Tongue (tissue), 2 donors: ENCODE data around the gene FOXP1. TPM values are rescaled to one million over a fixed set of nuclear protein-coding genes. Genes with fewer than 3 reads are reported as not detected.

ENCODE experiments used
- DNase-seq: peaks from one replicate; pipeline ENCODE4 v3.0.0-alpha.2; 2015
- total RNA-seq: library from RNA; depleted of rRNA; stranded (reverse); fragments of >200 nt; gene quantifications from one replicate; pipeline ENCODE4 v1.2.3, GENCODE V29; 2014

The FOXP1 gene
- total RNA-seq, 1 donor from 2014 or later: 66.4 TPM

DNA sequence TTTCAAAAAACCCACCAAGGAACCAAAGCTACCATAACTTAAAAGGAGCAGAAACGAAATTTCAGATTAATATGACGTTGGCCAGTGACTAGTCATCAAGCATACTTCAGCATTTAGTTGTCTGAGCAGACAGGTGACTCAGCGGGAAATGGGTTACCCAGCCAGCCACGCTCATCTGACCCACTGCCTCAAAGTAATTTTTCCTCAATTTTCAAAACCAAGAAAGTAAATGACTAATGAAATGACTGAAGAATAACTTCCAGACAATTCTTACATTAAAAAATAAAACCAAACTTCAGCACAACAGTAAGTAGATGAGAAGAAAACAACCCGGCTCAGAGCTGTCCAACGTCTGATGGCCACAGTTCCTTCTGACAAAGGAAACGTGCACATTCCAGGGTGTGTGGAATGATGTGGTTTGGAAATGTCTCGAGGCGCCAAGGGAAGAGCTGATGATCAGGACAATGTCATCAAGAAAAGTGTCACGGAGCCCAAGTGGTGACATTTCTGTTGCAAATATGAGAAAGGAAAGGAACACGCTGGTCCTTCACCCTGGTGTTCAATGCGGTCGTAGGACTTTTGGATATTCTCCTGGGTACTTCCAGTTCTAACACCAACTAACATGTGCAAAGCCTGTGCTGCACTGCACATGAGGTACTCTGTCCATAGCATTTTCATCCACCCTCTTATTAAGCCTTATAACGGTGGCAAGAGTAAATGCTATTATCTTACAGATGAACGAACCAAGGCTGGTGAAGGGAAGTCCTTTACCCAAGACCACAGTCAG is 79.1 kb downstream of the FOXP1 start:
- DNase-seq: no peak

DNA sequence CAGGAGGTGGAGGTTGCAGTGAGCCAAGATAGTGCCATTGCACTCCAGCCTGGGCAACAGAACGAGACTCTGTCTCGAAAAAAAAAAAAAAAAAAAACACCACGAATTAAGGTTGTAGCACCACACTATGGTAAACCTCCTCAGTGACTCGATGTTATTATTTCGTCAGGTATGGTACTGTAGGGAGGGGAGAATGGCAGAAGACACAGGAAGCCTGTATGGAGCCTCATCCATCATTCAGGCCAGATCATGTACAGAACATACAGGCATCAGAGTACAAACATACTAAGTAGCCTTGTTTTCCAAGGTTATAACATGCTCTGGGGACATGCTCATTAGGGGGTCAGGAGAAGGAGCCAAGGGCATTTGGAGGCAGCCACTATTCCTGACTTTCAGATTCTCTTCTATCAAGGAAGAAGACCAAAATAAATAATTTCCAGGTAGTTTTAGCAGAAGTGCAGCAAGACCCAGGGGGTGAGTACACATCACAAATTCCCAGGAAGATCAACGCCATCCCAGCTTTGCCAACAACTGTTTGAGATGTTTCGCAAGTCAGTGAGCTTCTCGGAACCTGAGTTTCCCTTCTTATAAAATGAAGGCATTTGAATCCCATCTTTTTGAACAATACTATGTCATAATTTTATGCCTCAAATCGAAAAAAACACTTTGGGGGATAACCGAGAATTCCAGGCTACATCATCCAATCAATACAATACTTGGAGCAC is 79.8 kb downstream of the FOXP1 start:
- no peak for DNase-seq

- no peak for DNase-seq
Observed at GRCh38 chr3:71502066-71502625, 81.4 kb downstream of the FOXP1 start.

- no peak for DNase-seq
Observed at GRCh38 chr3:71500696-71501095, 82.8 kb downstream of the FOXP1 start.

GRCh38 chr3:71499227-71499876 is 84.2 kb downstream of the FOXP1 start:
- DNase-seq: no peak

DNA sequence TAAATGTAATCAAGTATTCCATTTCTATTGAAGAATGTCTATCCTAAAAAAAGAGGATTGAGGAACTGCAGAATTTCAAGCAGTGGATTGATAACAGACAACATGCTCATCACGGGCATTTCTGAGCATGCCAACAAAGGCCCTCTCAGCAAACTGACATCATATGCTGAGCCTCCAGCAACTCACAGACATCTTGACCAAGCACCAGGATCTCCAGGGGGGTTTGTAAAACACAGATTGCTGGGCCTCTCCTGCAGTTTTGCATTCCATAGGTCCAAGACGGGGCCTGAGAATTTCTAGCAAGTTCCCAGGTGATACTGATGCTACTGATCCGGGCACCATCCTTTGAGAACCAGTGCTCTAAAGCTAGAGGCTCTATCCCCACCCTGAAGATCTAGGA is 85.0 kb downstream of the FOXP1 start:
- DNase-seq: no peak

GRCh38 chr3:71497971-71498444 is 85.5 kb downstream of the FOXP1 start:
- no peak for DNase-seq

DNA sequence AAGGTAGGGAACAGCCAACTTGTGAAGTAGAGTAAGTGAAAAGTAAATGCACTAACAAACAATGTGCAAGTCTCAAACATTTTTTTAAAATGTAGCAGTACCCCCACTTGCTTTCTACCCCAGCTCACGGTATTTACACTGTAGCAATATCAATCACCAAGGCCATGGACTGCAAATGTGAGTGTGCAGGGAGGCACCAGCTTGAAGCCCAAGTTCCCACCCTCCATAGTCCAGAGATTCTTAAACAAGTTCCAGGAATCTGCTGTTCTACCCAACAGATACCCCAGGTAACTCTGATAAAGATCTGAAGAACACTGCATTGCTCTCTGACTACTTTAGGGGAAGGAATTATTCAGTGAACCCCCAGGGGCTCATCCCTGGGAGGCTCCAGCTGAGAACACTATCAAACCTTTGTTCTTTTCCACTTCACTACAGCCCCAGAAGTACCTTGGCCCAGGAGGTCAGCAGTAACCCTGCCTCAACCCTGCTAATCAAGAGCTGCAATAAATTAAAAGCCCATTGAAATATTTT is 86.1 kb downstream of the FOXP1 start:
- DNase-seq: no peak

DNA sequence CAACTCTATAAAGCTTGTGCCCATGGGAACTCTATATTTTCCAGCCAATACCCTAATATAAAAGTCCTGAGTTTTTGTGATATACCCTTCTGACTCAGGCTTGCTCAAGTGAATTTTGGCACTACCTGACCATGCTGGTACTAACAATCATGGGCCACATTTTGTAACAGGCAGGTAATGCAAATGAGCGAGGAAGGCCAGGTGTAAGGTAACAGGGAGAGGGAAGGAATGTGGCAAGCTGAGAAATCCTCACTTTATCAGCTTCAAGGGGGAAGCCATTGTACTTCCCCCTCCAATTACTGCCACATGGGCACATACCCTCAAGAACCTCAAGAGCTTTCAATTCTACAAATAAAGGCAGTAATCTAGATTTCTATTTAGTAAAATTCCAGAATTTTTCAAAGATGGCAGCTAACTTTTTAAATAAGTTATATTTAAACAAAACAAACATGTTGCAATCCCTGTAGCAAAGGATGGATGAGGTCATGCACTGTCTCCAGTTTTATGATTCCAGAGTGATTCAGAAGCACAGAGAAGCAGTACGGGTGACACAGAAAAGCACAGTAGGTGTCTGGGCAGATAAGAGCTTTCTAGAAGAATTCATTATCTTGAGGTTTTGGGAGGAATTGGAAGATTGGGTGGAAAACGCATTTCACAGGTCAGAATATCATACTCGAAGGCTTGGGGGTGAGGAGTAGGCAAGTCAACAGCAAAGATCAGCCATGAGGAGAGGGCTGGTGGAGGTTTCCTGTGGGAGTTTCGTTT is 87.6 kb downstream of the FOXP1 start:
- DNase-seq: no peak

DNA sequence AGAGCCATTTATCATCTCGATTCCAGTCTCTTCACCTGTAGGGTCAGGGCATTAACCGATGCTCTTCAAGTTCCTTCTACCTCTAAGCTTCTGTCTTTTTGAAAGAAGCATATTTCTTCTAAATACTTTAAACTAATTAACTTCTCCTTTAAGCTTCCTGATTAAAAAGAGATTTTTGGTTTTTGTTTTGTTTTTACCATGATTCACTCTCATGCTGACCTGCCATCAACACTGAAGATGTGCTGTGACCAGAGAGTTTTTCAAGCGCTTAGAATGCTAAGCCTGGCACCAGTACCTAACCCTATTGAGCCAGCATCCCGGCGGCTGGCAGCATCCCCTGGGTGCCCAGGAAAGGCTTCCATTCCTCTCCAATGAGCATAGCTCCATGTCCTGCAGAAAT is 89.3 kb downstream of the FOXP1 start:
- no peak for DNase-seq

- DNase-seq: no peak
Observed at GRCh38 chr3:71492974-71493771, 90.4 kb downstream of the FOXP1 start.

- DNase-seq: no peak
Observed at GRCh38 chr3:71492566-71492965, 91.0 kb downstream of the FOXP1 start.

DNA sequence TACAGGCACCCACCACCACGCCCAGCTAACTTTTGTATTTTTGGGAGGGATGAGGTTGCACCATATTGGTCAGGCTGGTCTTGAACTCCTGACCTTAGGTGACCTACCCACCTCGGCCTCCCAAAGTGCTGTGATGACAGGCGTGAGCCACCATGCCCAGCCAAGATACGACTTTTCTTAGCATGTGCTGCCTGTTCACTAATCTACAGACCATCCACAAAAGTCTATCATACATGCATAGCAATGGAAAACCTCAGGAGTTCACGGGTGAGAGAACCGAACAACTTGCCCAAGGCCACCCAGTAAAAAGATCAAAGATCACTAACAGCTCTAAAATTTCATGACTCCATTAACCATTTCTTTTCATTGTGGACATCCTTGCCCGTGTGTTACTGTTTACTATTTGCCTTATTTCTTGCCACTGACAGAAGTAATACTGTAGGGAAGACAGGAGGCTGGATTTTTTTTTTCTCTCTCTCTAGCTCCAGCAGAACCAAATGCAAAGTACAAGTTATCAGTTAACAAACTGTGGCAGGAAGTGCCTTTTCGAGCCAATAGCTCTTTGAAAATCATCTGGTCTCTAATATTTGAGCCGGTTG is 92.3 kb downstream of the FOXP1 start:
- no peak for DNase-seq

GRCh38 chr3:71490692-71491091 is 92.8 kb downstream of the FOXP1 start:
- DNase-seq: no peak

- DNase-seq: no peak
Observed at GRCh38 chr3:71489315-71489761, 94.2 kb downstream of the FOXP1 start.

- no peak for DNase-seq
Observed at GRCh38 chr3:71488882-71489281, 94.6 kb downstream of the FOXP1 start.

DNA sequence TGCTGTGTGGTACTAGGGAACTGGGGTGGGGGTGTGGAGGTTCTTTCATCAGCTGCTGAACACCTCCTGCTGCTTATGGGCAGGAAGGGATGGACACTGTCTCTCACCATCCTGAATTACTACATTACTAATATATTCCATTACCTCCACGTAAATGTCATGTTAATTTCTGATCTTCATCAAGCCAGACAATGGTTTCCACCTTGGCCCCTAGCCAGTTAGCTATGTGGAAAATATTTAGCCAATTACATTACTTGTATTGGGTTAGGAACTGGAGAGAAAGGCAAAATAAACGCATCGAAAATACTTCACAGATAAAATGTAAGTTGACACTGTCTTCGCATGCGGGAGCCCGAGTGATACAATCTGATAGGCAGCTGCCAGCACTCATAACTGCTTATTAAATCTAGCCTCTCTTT is 95.1 kb downstream of the FOXP1 start:
- DNase-seq: no peak

DNA sequence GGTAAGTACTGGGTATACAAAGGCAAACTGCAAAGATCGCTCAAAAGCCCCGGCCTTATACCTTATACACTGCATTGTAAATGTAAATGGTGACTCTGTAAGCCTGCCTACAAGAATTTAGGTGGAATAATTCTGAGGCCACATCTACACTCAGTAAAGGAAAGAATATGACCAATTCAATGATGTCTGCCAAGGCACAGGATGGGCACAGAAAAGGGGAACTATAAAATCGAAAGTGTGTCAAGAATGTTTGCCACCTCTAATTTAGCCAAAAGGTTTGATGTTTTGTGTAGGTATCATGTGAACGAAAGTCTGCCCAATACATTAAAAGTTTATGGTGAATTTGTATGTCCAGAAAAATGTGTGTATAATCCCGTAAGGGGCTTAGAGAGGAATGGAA is 96.1 kb downstream of the FOXP1 start:
- DNase-seq: no peak

GRCh38 chr3:71486831-71487230 is 96.7 kb downstream of the FOXP1 start:
- no peak for DNase-seq

- no peak for DNase-seq
Observed at GRCh38 chr3:71485896-71486295, 97.6 kb downstream of the FOXP1 start.
